ENCODE data around the gene HSPG2. TPM values are rescaled to one million over a fixed set of nuclear protein-coding genes. Genes with fewer than 3 reads are reported as not detected.

HSPG2 gene
- polyA plus RNA-seq, 1 donor from 2014 or later, result 0.79 TPM

DNA sequence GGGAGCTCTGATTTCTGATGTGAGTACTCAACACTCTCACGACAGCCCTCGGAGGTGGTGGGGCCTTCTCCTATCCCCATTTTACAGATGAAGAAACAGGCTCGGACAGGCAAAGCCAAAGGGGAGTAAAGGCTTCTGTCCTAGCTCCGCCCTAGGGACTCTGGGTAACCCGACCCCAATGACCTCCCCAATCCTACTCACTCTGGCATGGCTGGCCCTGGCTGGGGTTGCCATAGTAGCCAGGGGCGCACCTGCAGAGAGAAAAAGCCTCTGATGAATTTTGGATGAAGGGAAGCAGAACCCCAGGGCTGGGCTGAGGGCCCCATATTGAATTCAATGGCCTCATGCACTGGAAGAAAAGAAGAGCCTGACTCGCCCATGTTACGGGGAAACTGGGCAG, 63.9 kb downstream of the HSPG2 start:
- no peaks in the 10 kb centered on the region for H3K9me2 ChIP-seq (ENCODE audit: insufficient read depth, low read length)
- no peak for TF ChIP-seq TAF1 (IDR thresholded peaks at IDR 0.05; ENCODE audit: low read depth)
- TF ChIP-seq, protein P1, sequence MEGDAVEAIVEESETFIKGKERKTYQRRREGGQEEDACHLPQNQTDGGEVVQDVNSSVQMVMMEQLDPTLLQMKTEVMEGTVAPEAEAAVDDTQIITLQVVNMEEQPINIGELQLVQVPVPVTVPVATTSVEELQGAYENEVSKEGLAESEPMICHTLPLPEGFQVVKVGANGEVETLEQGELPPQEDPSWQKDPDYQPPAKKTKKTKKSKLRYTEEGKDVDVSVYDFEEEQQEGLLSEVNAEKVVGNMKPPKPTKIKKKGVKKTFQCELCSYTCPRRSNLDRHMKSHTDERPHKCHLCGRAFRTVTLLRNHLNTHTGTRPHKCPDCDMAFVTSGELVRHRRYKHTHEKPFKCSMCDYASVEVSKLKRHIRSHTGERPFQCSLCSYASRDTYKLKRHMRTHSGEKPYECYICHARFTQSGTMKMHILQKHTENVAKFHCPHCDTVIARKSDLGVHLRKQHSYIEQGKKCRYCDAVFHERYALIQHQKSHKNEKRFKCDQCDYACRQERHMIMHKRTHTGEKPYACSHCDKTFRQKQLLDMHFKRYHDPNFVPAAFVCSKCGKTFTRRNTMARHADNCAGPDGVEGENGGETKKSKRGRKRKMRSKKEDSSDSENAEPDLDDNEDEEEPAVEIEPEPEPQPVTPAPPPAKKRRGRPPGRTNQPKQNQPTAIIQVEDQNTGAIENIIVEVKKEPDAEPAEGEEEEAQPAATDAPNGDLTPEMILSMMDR (IDR thresholded peaks at IDR 0.05; ENCODE audit: poor library complexity, severe bottlenecking), result no peak
- TF ChIP-seq, protein P2, sequence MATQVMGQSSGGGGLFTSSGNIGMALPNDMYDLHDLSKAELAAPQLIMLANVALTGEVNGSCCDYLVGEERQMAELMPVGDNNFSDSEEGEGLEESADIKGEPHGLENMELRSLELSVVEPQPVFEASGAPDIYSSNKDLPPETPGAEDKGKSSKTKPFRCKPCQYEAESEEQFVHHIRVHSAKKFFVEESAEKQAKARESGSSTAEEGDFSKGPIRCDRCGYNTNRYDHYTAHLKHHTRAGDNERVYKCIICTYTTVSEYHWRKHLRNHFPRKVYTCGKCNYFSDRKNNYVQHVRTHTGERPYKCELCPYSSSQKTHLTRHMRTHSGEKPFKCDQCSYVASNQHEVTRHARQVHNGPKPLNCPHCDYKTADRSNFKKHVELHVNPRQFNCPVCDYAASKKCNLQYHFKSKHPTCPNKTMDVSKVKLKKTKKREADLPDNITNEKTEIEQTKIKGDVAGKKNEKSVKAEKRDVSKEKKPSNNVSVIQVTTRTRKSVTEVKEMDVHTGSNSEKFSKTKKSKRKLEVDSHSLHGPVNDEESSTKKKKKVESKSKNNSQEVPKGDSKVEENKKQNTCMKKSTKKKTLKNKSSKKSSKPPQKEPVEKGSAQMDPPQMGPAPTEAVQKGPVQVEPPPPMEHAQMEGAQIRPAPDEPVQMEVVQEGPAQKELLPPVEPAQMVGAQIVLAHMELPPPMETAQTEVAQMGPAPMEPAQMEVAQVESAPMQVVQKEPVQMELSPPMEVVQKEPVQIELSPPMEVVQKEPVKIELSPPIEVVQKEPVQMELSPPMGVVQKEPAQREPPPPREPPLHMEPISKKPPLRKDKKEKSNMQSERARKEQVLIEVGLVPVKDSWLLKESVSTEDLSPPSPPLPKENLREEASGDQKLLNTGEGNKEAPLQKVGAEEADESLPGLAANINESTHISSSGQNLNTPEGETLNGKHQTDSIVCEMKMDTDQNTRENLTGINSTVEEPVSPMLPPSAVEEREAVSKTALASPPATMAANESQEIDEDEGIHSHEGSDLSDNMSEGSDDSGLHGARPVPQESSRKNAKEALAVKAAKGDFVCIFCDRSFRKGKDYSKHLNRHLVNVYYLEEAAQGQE (IDR thresholded peaks at IDR 0.05; ENCODE audit: borderline replicate concordance), result no peak
- TF ChIP-seq POLR2AphosphoS5 (IDR thresholded peaks at IDR 0.05), result no peak
- no peak for TF ChIP-seq EZH2 (IDR thresholded peaks at IDR 0.05; ENCODE audit: borderline replicate concordance, insufficient read depth, low read length, poor library complexity, severe bottlenecking)
- no peak for TF ChIP-seq RAD21 (conservative IDR thresholded peaks at IDR 0.05)
- no peak for TF ChIP-seq MXI1 (conservative IDR thresholded peaks at IDR 0.05; ENCODE audit: poor library complexity, severe bottlenecking)
- TF ChIP-seq SMC3 (conservative IDR thresholded peaks at IDR 0.05; ENCODE audit: poor library complexity), result no peak
- TF ChIP-seq EP300 (conservative IDR thresholded peaks at IDR 0.05; ENCODE audit: poor library complexity, severe bottlenecking), result no peak
- no peak overlapping the region for H3K4me3 ChIP-seq (ENCODE audit: low read length)
- no peak overlapping the region for H2AFZ ChIP-seq (ENCODE audit: low read depth, low read length)
- H3K27me3 ChIP-seq (ENCODE audit: insufficient read depth, low read depth, low read length), result no peaks in the 10 kb centered on the region
- H3K36me3 ChIP-seq (ENCODE audit: insufficient read depth, low read length), result no peaks in the 10 kb centered on the region
- no peak overlapping the region for H3K4me2 ChIP-seq (ENCODE audit: low read length)
- no peaks in the 10 kb centered on the region for H3F3A ChIP-seq (ENCODE audit: insufficient read depth, low read length, poor library complexity, severe bottlenecking)
- no peaks in the 10 kb centered on the region for H3K9me3 ChIP-seq (ENCODE audit: low read length)
- H3K27ac ChIP-seq (ENCODE audit: low read length), result no peak overlapping the region
- H3K9ac ChIP-seq (ENCODE audit: low read length), result no peak overlapping the region
- no peaks in the 10 kb centered on the region for H3K79me2 ChIP-seq (replicated peaks; ENCODE audit: insufficient read depth, low read length)
- H4K20me1 ChIP-seq (ENCODE audit: insufficient read depth), result no peaks in the 10 kb centered on the region

DNA sequence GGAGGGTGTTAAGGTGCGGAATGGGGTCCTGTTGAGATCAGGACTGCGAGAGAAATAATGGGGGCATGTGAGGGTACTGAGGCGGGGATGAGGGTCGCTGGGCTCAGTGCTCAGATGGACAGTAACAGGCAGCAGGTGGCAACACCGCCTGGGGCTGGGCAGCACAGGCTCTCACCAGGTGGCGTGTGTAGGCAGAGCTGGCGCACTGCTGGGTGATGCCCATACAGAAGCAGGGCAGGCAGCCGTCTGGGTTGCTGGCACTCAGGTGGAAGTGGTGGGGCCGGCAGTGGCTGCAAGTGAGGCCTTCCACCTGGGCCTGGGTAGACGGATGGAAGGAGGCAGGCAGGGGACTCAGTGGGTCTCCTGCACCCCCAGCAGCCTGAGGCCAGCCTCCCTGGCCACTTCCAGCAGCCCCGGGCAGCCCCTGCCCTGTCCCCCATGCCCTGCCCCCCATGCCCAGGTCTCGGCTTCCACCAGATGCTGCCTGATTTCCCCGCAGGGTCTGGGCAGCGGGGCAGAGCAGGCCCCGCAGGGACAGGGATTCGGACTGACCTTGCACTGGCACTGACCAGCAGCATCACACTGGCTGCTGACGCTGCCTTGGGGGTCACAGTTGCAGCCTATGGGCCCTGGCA, 64.5 kb downstream of the HSPG2 start:
- no peak overlapping the region for H2AFZ ChIP-seq (ENCODE audit: low read depth, low read length)
- H3K27me3 ChIP-seq (ENCODE audit: insufficient read depth, low read depth, low read length), result no peaks in the 10 kb centered on the region
- no peaks in the 10 kb centered on the region for H3K9me3 ChIP-seq (ENCODE audit: low read length)
- no peaks in the 10 kb centered on the region for H3K36me3 ChIP-seq (ENCODE audit: insufficient read depth, low read length)
- TF ChIP-seq, protein P1 (IDR thresholded peaks at IDR 0.05; ENCODE audit: poor library complexity, severe bottlenecking), result no peak
- TF ChIP-seq EZH2 (IDR thresholded peaks at IDR 0.05; ENCODE audit: borderline replicate concordance, insufficient read depth, low read length, poor library complexity, severe bottlenecking) (no peak), EP300 (conservative IDR thresholded peaks at IDR 0.05; ENCODE audit: poor library complexity, severe bottlenecking) (no peak), SMC3 (conservative IDR thresholded peaks at IDR 0.05; ENCODE audit: poor library complexity) (no peak), RAD21 (conservative IDR thresholded peaks at IDR 0.05) (no peak), MXI1 (conservative IDR thresholded peaks at IDR 0.05; ENCODE audit: poor library complexity, severe bottlenecking) (no peak)
- no peak overlapping the region for H3K4me2 ChIP-seq (ENCODE audit: low read length)
- H3K27ac ChIP-seq (ENCODE audit: low read length), result no peak overlapping the region
- no peaks in the 10 kb centered on the region for H3F3A ChIP-seq (ENCODE audit: insufficient read depth, low read length, poor library complexity, severe bottlenecking)
- H3K79me2 ChIP-seq (replicated peaks; ENCODE audit: insufficient read depth, low read length), result no peaks in the 10 kb centered on the region
- no peaks in the 10 kb centered on the region for H4K20me1 ChIP-seq (ENCODE audit: insufficient read depth)
- no peaks in the 10 kb centered on the region for H3K9me2 ChIP-seq (ENCODE audit: insufficient read depth, low read length)
- H3K4me3 ChIP-seq (ENCODE audit: low read length), result no peak overlapping the region
- H3K9ac ChIP-seq (ENCODE audit: low read length), result no peak overlapping the region

Data from neural cell (in vitro differentiated cells).